Endothelial cell of umbilical vein (primary cell): ENCODE results near the gene GTF2IRD1. TPM values are rescaled to one million over a fixed set of nuclear protein-coding genes. Genes with fewer than 3 reads are reported as not detected.

Source experiments
- BruUV-seq: library from RNA; stranded (reverse); fragments of 400-500 nt; replicated peaks from 2 replicates; lab custom pipeline; 2021; lab: Mats Ljungman, UMichigan
- CTCF ChIA-PET: fragments of 300-600, 350-600 bp; sonication (Branson Sonifier 250); formaldehyde crosslinking; loops from one replicate; lab custom pipeline; 2021; ENCODE audit warnings: antibody characterized with exemption, inconsistent platforms; lab: Charles Lee
- POLR2A ChIA-PET: fragments of 300-600, 350-600 bp; sonication (Branson Sonifier 250); formaldehyde crosslinking; loops from one replicate; lab custom pipeline; 2021; ENCODE audit warnings: antibody characterized with exemption, inconsistent platforms; lab: Charles Lee
- DNase-seq: peaks from one replicate; pipeline ENCODE4 v3.0.0-alpha.2; 2011; ENCODE audit warnings: low read depth, low spot score
- FAIRE-seq: peaks from 2 replicates; lab custom pipeline; 2011; peaks lifted over from hg19 to GRCh38; lab: Jason Lieb, UNC
- H2AFZ ChIP-seq: 2 replicates; pipeline ENCODE4 v1.6.0; 2012; ENCODE audit warnings: low read depth, low read length, control low read depth, inconsistent platforms
- H3K27ac ChIP-seq: 2 replicates; pipeline ENCODE4 v1.5.1; 2011; ENCODE audit warnings: low read depth, mild to moderate bottlenecking, control low read depth, low read length, moderate library complexity; ENCODE audit not compliant: insufficient read depth
- H3K27me3 ChIP-seq, 2 experiments: 2 replicates each; pipeline versions ENCODE4 v1.6.0 to v1.6.1; 2011; ENCODE audit warnings: low read length in 2 of 2, mixed read lengths in 1 of 2; ENCODE audit not compliant: control insufficient read depth in 2 of 2, insufficient read depth in 2 of 2
- H3K36me3 ChIP-seq, 2 experiments: 2 replicates in 1 of 2; 3 replicates in 1 of 2; pipeline ENCODE4 v1.5.1; 2011; ENCODE audit warnings: low read length in 2 of 2, mild to moderate bottlenecking in 1 of 2, moderate library complexity in 1 of 2; ENCODE audit not compliant: control insufficient read depth in 2 of 2, insufficient read depth in 2 of 2; ENCODE audit errors: extremely low read depth in 1 of 2
- H3K4me1 ChIP-seq: 3 replicates; pipeline ENCODE4 v1.5.1; 2011; ENCODE audit warnings: mild to moderate bottlenecking, low read length; ENCODE audit not compliant: control insufficient read depth, insufficient read depth; ENCODE audit errors: extremely low read depth
- H3K4me2 ChIP-seq: 2 replicates; pipeline ENCODE4 v1.6.1; 2011; ENCODE audit warnings: low read length, control low read depth, mixed read lengths; ENCODE audit not compliant: insufficient read depth
- H3K4me3 ChIP-seq, 3 experiments: fragments of 200-600 bp in 1 of 3; sonication (generic), shearing (Covaris generic) in 1 of 3; replicated peaks in 1 of 3; 2 replicates each; pipeline ENCODE4 v1.5.1; 2011 to 2016; ENCODE audit warnings: control low read depth in 3 of 3, low read length in 3 of 3, mild to moderate bottlenecking in 2 of 3, inconsistent platforms in 1 of 3, low read depth in 1 of 3, moderate library complexity in 1 of 3; ENCODE audit not compliant: insufficient read depth in 1 of 3
- H3K79me2 ChIP-seq: 2 replicates; pipeline ENCODE4 v1.6.0; 2012; ENCODE audit warnings: low read length, inconsistent platforms; ENCODE audit not compliant: control insufficient read depth, insufficient read depth
- H3K9ac ChIP-seq: replicated peaks from 2 replicates; pipeline ENCODE3; 2011; ENCODE audit warnings: low read length, control low read depth; ENCODE audit not compliant: insufficient read depth; ENCODE audit errors: extremely low read depth
- H3K9me1 ChIP-seq: replicated peaks from 3 replicates; pipeline ENCODE4 v1.6.0; 2011; ENCODE audit warnings: mild to moderate bottlenecking, low read length; ENCODE audit not compliant: control insufficient read depth, insufficient read depth; ENCODE audit errors: extremely low read depth
- H3K9me3 ChIP-seq: replicated peaks from 2 replicates; pipeline ENCODE4 v1.5.1; 2012; ENCODE audit warnings: low read length, inconsistent platforms; ENCODE audit not compliant: control insufficient read depth, insufficient read depth
- H4K20me1 ChIP-seq: replicated peaks from 2 replicates; pipeline ENCODE3; 2011; ENCODE audit warnings: mild to moderate bottlenecking, low read length; ENCODE audit not compliant: control insufficient read depth, insufficient read depth; ENCODE audit errors: extremely low read depth
- EZH2 ChIP-seq: IDR thresholded peaks from 2 replicates; pipeline ENCODE4 v1.6.1; 2012; ENCODE audit warnings: borderline replicate concordance, low read depth, mild to moderate bottlenecking, moderate library complexity, low read length, inconsistent platforms; ENCODE audit not compliant: severe bottlenecking
- FOS ChIP-seq: IDR thresholded peaks from 2 replicates; pipeline ENCODE4 v1.6.1; 2011; ENCODE audit warnings: mild to moderate bottlenecking, low read length, moderate library complexity, borderline replicate concordance; ENCODE audit not compliant: insufficient read depth
- GATA2 ChIP-seq: IDR thresholded peaks from 2 replicates; pipeline ENCODE4 v1.7.0; 2011; ENCODE audit warnings: low read depth, mild to moderate bottlenecking, moderate library complexity, mixed read lengths, low read length; ENCODE audit not compliant: insufficient read length, insufficient read depth
- JUN ChIP-seq: IDR thresholded peaks from 2 replicates; pipeline ENCODE4 v1.6.1; 2011; ENCODE audit warnings: borderline replicate concordance, low read depth; ENCODE audit not compliant: insufficient read length, insufficient read depth
- MAX ChIP-seq: IDR thresholded peaks from 2 replicates; pipeline ENCODE4 v1.6.1; 2011; ENCODE audit not compliant: insufficient read depth, insufficient read length
- MYC ChIP-seq: IDR thresholded peaks from one replicate; pipeline ENCODE4 v1.6.1; 2011; ENCODE audit warnings: mild to moderate bottlenecking, low read depth, low read length
- POLR2A ChIP-seq: IDR thresholded peaks from 2 replicates; pipeline ENCODE4 v1.6.1; 2012; ENCODE audit warnings: low read depth, mild to moderate bottlenecking, control low read depth, low read length
- POLR2AphosphoS5 ChIP-seq: IDR thresholded peaks from 2 replicates; pipeline ENCODE4 v1.6.1; 2012; ENCODE audit warnings: low read depth, mild to moderate bottlenecking, control low read depth, low read length, moderate library complexity; ENCODE audit not compliant: insufficient read depth
- dilution Hi-C: fragments of 300-500 bp; cut with MboI; formaldehyde crosslinking; loops from one replicate; pipeline ENCODE4 v1.15.0; 2019; ENCODE audit warnings: low sequenced_read_pairs; ENCODE audit not compliant: extremely low pct_ligation_motif_present
- intact Hi-C: fragments of 100-400 bp; cut with micrococcal nuclease; formaldehyde crosslinking; loops from one replicate; pipeline ENCODE4 v1.10.0; 2022
- polyA plus RNA-seq, 4 experiments: library from polyadenylated mRNA; depleted of rRNA in 3 of 4; stranded (reverse) in 3 of 4; unstranded in 1 of 4; fragments of >200 nt; gene quantifications; 2 replicates each; pipeline versions ENCODE4 v1.2.1 to v1.2.3, GENCODE V29; 2011 to 2012; ENCODE audit warnings: missing spikeins in 1 of 4
- total RNA-seq: library from RNA; stranded (reverse); gene quantifications from 2 replicates; pipeline ENCODE4 v1.2.3, GENCODE V29; 2021
- TF ChIP-seq, protein P1 (sequence below), 2 donors: IDR thresholded peaks; 1 replicate in 1 of 2; 2 replicates in 1 of 2; pipeline ENCODE4 v1.5.1; 2011; ENCODE audit warnings: low read length in 2 of 2, mild to moderate bottlenecking in 2 of 2, moderate library complexity in 2 of 2, control low read depth in 1 of 2, inconsistent platforms in 1 of 2, low read depth in 1 of 2; ENCODE audit not compliant: insufficient read depth in 1 of 2; ENCODE audit errors: extremely low read depth in 1 of 2

GTF2IRD1 gene
- total and polyA plus RNA-seq, 2 donors (not counting 3 experiments of a cell fraction or from before 2014, with no cell fraction given) = 14.2 to 24.2 TPM

GRCh38 chr7:74404741-74405140 is 49.0 kb upstream of the GTF2IRD1 start:
- H3K4me3 ChIP-seq = no peak overlapping the region
- H3K4me2 ChIP-seq = no peak overlapping the region
- BruUV-seq = no TSS peak
- POLR2A ChIA-PET = no interaction called here
- no peaks in the 10 kb centered on the region for H3K9me3 ChIP-seq
- H3K4me1 ChIP-seq = no peaks in the 10 kb centered on the region
- no peak overlapping the region for H2AFZ ChIP-seq
- TF ChIP-seq JUN = no peak
- no peak for TF ChIP-seq EZH2
- no peak for TF ChIP-seq POLR2AphosphoS5
- TF ChIP-seq POLR2A = no peak
- TF ChIP-seq, protein P1, sequence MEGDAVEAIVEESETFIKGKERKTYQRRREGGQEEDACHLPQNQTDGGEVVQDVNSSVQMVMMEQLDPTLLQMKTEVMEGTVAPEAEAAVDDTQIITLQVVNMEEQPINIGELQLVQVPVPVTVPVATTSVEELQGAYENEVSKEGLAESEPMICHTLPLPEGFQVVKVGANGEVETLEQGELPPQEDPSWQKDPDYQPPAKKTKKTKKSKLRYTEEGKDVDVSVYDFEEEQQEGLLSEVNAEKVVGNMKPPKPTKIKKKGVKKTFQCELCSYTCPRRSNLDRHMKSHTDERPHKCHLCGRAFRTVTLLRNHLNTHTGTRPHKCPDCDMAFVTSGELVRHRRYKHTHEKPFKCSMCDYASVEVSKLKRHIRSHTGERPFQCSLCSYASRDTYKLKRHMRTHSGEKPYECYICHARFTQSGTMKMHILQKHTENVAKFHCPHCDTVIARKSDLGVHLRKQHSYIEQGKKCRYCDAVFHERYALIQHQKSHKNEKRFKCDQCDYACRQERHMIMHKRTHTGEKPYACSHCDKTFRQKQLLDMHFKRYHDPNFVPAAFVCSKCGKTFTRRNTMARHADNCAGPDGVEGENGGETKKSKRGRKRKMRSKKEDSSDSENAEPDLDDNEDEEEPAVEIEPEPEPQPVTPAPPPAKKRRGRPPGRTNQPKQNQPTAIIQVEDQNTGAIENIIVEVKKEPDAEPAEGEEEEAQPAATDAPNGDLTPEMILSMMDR (IDR thresholded peaks at IDR 0.05; ENCODE audit: extremely low read depth in 1 of 2, insufficient read depth in 1 of 2, low read depth in 1 of 2, low read length in 2 of 2) = no peak
- TF ChIP-seq MAX = no peak
- TF ChIP-seq FOS = no peak
- no peak for TF ChIP-seq GATA2
- no peak for TF ChIP-seq MYC
- DNase-seq = no peak
- no peak overlapping the region for H3K9ac ChIP-seq
- intact Hi-C loops = no loop called here
- peaks cover 0 to 16% of the 10 kb centered on the region in 2 experiments for H3K36me3 ChIP-seq
- dilution Hi-C loops = no loop called here
- no peaks in the 10 kb centered on the region for H3K27me3 ChIP-seq
- H4K20me1 ChIP-seq = no peaks in the 10 kb centered on the region
- H3K79me2 ChIP-seq = no peaks in the 10 kb centered on the region
- H3K9me1 ChIP-seq = no peaks in the 10 kb centered on the region
- no peak for FAIRE-seq
- H3K27ac ChIP-seq = no peak overlapping the region
- CTCF ChIA-PET = interaction anchor here (2.1 kb wide), 1 partner anchor 199 kb away, joined by 15 read pairs; no protein-coding TSS in a partner anchor
